Prostate gland (tissue), 2 donors: ENCODE results near the gene KCTD4. TPM values are rescaled to one million over a fixed set of nuclear protein-coding genes. Genes with fewer than 3 reads are reported as not detected.
"Not testable (repeated sequence)": the region's sequence is repeated elsewhere in the genome, so short reads cannot be mapped to it uniquely, and the experiment has no call there.

Experiments used
- DNase-seq: peaks from one replicate; pipeline ENCODE4 v3.0.0-alpha.2; 2019; ENCODE audit warnings: low spot score
- H3K27ac ChIP-seq, 2 donors: fragments of 200-600 bp; sonication (generic); 2 replicates each; pipeline ENCODE4 v1.5.1; 2017 to 2019
- H3K27me3 ChIP-seq: fragments of 200-600 bp; sonication (generic); replicated peaks from 2 replicates; pipeline ENCODE4 v1.5.1; 2019; ENCODE audit not compliant: insufficient read depth
- H3K36me3 ChIP-seq, 2 donors: fragments of 200-600 bp; sonication (generic); 1 replicate in 1 of 2; 2 replicates in 1 of 2; pipeline versions ENCODE4 v1.5.1 to v1.8.1; 2017 to 2019
- H3K4me1 ChIP-seq: fragments of 200-600 bp; sonication (generic); replicated peaks from 2 replicates; pipeline ENCODE4 v1.5.1; 2019
- H3K4me3 ChIP-seq, 2 donors: fragments of 200-600 bp; sonication (generic); 2 replicates each; pipeline ENCODE4 v1.5.1; 2017 to 2019
- H3K9me3 ChIP-seq: fragments of 200-600 bp; sonication (generic); 2 replicates; pipeline ENCODE4 v1.5.1; 2017
- POLR2A ChIP-seq: fragments of 450-650 bp; IDR thresholded peaks from one replicate; pipeline ENCODE4 v1.6.1; 2016; ENCODE audit warnings: antibody characterized with exemption, mild to moderate bottlenecking
- POLR2AphosphoS5 ChIP-seq: sonication (generic); formaldehyde crosslinking; IDR thresholded peaks from one replicate; pipeline ENCODE4 v1.6.1; 2017; ENCODE audit warnings: antibody characterized with exemption
- WGBS: methylation state at CpG from one replicate; pipeline ENCODE4 v1.1.5; 2018; 5-methylcytosine and 5-hydroxymethylcytosine counted together
- intact Hi-C: fragments of 100-400 bp; cut with DNase I; formaldehyde crosslinking; loops from one replicate; pipeline ENCODE4 v1.14.2; 2022
- total RNA-seq, 2 donors: library from RNA; depleted of rRNA; stranded (reverse); fragments of >200 nt; gene quantifications; one replicate each; pipeline ENCODE4 v1.1.0, GENCODE V29; 2016
- TF ChIP-seq, protein P1 (sequence below), 4 experiments: fragments of 200-600 bp in 2 of 4; fragments of 450-650 bp in 2 of 4; sonication (generic) in 2 of 4; IDR thresholded peaks; 1 replicate in 3 of 4; 2 replicates in 1 of 4; pipeline ENCODE4 v1.5.1; 2016 to 2019; ENCODE audit warnings: antibody characterized with exemption in 4 of 4, mild to moderate bottlenecking in 2 of 4, moderate library complexity in 2 of 4

The KCTD4 gene
- not detected for total RNA-seq

DNA sequence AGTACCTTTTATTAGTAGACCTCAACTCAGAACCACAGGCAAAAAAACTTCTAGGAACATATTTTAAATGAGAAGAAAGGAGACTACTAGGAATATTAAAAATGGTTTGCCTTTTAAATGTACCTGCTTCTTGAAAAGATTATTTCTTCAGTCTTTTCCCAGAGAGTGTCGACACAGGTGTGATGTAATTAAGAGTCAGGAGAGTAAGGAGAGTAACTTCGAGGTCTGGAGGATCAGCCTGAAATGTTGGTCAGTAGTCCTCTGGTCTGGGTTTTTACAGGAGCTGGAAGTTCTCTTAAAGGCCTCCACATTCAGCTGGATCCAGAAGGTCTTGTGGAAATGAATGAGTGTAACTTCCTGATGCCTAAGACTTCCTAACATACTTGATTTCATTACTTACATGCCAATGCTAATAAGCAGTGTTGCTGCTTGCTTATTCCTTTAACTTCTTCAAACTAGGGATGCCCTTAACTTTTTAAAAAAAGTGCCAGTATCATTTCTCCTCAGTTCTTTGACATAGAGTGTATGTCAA, at the start of gene KCTD4:
Gene KCTD4, minus strand, starts transcription at position 345 of the 532 bp plus-strand sequence. CDS start 6,478 bp downstream, outside the sequence.
- H3K27ac ChIP-seq, result no peak within 1 kb of the TSS

DNA sequence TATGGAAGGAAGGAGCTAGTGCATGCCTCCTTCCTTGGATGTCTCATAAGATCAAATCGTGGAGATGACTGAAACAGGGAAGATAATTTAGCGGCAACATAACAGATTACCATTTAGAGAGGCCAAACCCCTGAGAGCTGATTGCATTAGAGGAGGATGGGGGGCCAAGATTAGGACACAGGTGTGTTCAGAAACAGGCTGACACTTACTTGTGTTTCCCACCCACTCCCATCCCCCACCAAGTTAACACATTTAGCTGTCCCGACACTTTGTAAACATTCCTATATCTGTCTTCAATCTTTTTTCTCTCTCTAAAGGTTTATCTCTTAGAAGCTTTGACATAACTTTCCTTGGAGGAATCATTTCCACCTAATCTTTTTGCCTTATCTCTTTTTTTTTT, 48.8 kb upstream of the KCTD4 start:
- no peaks in the 10 kb centered on the region for H3K4me1 ChIP-seq
- TF ChIP-seq, protein P1, sequence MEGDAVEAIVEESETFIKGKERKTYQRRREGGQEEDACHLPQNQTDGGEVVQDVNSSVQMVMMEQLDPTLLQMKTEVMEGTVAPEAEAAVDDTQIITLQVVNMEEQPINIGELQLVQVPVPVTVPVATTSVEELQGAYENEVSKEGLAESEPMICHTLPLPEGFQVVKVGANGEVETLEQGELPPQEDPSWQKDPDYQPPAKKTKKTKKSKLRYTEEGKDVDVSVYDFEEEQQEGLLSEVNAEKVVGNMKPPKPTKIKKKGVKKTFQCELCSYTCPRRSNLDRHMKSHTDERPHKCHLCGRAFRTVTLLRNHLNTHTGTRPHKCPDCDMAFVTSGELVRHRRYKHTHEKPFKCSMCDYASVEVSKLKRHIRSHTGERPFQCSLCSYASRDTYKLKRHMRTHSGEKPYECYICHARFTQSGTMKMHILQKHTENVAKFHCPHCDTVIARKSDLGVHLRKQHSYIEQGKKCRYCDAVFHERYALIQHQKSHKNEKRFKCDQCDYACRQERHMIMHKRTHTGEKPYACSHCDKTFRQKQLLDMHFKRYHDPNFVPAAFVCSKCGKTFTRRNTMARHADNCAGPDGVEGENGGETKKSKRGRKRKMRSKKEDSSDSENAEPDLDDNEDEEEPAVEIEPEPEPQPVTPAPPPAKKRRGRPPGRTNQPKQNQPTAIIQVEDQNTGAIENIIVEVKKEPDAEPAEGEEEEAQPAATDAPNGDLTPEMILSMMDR (IDR thresholded peaks at IDR 0.05), result no peak
- TF ChIP-seq POLR2A, result no peak
- no peak for TF ChIP-seq POLR2AphosphoS5
- H3K36me3 ChIP-seq, result no peaks in the 10 kb centered on the region
- intact Hi-C loops, result no loop called here
- 80% methylated on average over 3 of the region's 3 CpGs for WGBS
- H3K27me3 ChIP-seq, result no peaks in the 10 kb centered on the region
- H3K27ac ChIP-seq, result no peak overlapping the region
- no peaks in the 10 kb centered on the region for H3K9me3 ChIP-seq
- H3K4me3 ChIP-seq, result no peak overlapping the region
- DNase-seq, result no peak

More for the DNA sequence above, at the start of gene KCTD4:
- no peaks in the 10 kb centered on the region for H3K36me3 ChIP-seq
- no peaks in the 10 kb centered on the region for H3K27me3 ChIP-seq
- intact Hi-C loops, result no loop called here
- H3K4me3 ChIP-seq, result no peak within 1 kb of the TSS
- no peak for TF ChIP-seq POLR2A
- TF ChIP-seq, protein P1 (IDR thresholded peaks at IDR 0.05), result no peak
- TF ChIP-seq POLR2AphosphoS5, result no peak
- no peaks in the 10 kb centered on the region for H3K4me1 ChIP-seq
- 78% methylated on average over 2 of the region's 2 CpGs for WGBS
- no peaks in the 10 kb centered on the region for H3K9me3 ChIP-seq
- DNase-seq, result no peak

DNA sequence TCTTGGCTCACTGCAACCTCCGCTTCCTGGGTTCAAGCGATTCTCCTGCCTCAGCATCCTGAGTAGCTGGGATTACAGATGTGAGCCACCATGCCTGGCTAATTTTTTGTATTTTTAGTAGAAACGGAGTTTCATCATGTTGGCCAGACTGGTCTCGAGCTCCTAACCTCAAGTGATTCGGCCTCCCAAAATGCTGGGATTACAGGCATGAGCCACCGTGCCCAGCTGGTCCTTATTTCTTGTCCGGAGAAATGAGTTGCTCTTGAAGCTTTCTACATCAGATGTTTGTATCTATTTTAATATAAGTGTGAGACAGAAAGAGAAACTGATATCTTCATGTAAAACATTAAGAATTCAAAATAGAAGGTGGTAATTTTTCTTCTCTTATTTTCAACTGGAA, 43.9 kb upstream of the KCTD4 start:
- H3K36me3 ChIP-seq, H3K4me3 ChIP-seq, H3K27me3 ChIP-seq, H3K27ac ChIP-seq, intact Hi-C loops, H3K4me1 ChIP-seq, DNase-seq, H3K9me3 ChIP-seq: not testable (repeated sequence)
- WGBS, result 96% methylated on average over 7 of the region's 7 CpGs

DNA sequence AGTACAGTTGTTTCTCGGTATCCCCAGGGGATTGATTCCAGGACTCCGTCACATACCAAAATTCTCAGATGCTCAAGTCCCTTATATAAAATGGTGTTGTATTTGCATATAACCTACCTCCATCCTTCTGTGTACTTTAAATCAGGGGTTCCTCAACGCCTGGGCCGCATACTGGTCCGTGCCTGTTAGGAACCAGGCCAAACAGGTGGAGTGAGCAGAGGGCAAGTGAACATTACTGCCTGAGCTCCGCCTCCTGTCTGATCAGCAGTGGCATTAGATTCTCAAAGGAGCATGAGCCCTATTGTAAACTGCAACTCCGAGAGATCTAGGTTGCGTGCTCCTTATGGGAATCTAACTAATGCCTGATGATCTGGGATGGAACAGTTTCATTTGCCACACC, 42.2 kb upstream of the KCTD4 start:
- Histone ChIP-seq H3K4me3 (no peak overlapping the region), H3K4me1 (no peaks in the 10 kb centered on the region), H3K9me3 (no peaks in the 10 kb centered on the region), H3K27ac (no peak overlapping the region), H3K36me3 (no peaks in the 10 kb centered on the region), H3K27me3 (no peaks in the 10 kb centered on the region)
- TF ChIP-seq, protein P1 (IDR thresholded peaks at IDR 0.05), result no peak
- no peak for TF ChIP-seq POLR2A
- no peak for TF ChIP-seq POLR2AphosphoS5
- no peak for DNase-seq
- intact Hi-C loops, result no loop called here
- 92% methylated on average over 8 of the region's 8 CpGs for WGBS

DNA sequence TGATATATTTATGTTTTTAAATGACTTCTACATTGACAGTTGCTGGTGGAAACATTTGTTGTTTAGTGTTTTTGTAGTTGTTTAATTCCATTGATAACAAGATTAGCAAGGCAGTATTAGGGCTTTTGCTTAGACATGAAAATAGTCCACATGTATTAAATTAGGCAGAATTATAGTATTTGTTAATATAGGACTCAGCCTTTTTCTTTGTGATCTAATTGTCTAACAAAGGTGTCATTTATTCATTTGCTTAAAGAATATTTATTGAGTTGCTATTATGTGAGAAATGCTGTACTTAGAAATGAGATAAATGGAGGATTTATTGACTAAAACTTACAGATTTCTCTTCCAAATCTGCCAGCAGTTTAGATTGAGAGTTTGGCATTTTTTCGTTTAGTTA, 41.7 kb upstream of the KCTD4 start:
- WGBS, result 88% methylated on average over 1 of the region's 1 CpG
- no peaks in the 10 kb centered on the region for H3K27me3 ChIP-seq
- H3K4me1 ChIP-seq, result no peaks in the 10 kb centered on the region
- H3K4me3 ChIP-seq, result no peak overlapping the region
- intact Hi-C loops, result no loop called here
- no peaks in the 10 kb centered on the region for H3K9me3 ChIP-seq
- no peak for DNase-seq
- H3K27ac ChIP-seq, result no peak overlapping the region
- no peaks in the 10 kb centered on the region for H3K36me3 ChIP-seq
- TF ChIP-seq, protein P1 (IDR thresholded peaks at IDR 0.05), result no peak
- TF ChIP-seq POLR2AphosphoS5, result no peak
- TF ChIP-seq POLR2A, result no peak
